SK-N-SH treated with all-trans-retinoic acid at 6 μM for 48 hours (cell line): ENCODE results near the gene TMEM167A.

Source experiments
- ATAC-seq: fragments of 200-7000 bp; cut with Tn5 transposase; 3 replicates; pipeline ENCODE4 v1.9.1; 2020; ENCODE audit warnings: mild to moderate bottlenecking, moderate library complexity
- ARNTL ChIP-seq: fragments of 450-650 bp; formaldehyde crosslinking; IDR thresholded peaks from 2 replicates; pipeline ENCODE4 v1.5.0; 2020; ENCODE audit warnings: low read depth, mild to moderate bottlenecking, moderate library complexity, borderline replicate concordance
- BACH2 ChIP-seq: fragments of 250-450 bp; sonication (Bioruptor Pico); IDR thresholded peaks from 2 replicates; pipeline ENCODE4 v1.9.0; 2021; ENCODE audit warnings: mild to moderate bottlenecking, borderline replicate concordance
- CREB5 ChIP-seq: fragments of 250-450 bp; sonication (Bioruptor Pico); IDR thresholded peaks from 2 replicates; pipeline ENCODE4 v1.5.1; 2020; ENCODE audit warnings: low read depth, mild to moderate bottlenecking, moderate library complexity
- CSDC2 ChIP-seq: fragments of 250-450 bp; sonication (Bioruptor Pico); IDR thresholded peaks from 2 replicates; pipeline ENCODE4 v1.5.0; 2020; ENCODE audit warnings: mild to moderate bottlenecking, moderate library complexity
- CSRNP3 ChIP-seq: fragments of 250-450 bp; sonication (Bioruptor Pico); IDR thresholded peaks from 2 replicates; pipeline ENCODE4 v1.5.1; 2021; ENCODE audit warnings: mild to moderate bottlenecking, moderate library complexity
- ESRRG ChIP-seq: fragments of 250-450 bp; sonication (Bioruptor Pico); IDR thresholded peaks from 2 replicates; pipeline ENCODE4 v1.6.1; 2021; ENCODE audit warnings: mild to moderate bottlenecking
- GLIS3 ChIP-seq: fragments of 250-450 bp; sonication (Bioruptor Pico); IDR thresholded peaks from 2 replicates; pipeline ENCODE4 v1.5.0; 2020; ENCODE audit warnings: mild to moderate bottlenecking, moderate library complexity
- ISL1 ChIP-seq: fragments of 250-450 bp; sonication (Bioruptor Pico); IDR thresholded peaks from 2 replicates; pipeline ENCODE4 v2.1.2; 2022; ENCODE audit warnings: mild to moderate bottlenecking, moderate library complexity
- OSR1 ChIP-seq: fragments of 250-450 bp; sonication (Bioruptor Pico); IDR thresholded peaks from 2 replicates; pipeline ENCODE4 v1.8.0; 2022; ENCODE audit warnings: moderate library complexity, mild to moderate bottlenecking, inconsistent platforms
- PATZ1 ChIP-seq: fragments of 250-450 bp; sonication (Bioruptor Pico); IDR thresholded peaks from 2 replicates; pipeline ENCODE4 v1.8.0; 2020; ENCODE audit warnings: mild to moderate bottlenecking, moderate library complexity, borderline replicate concordance
- POU6F1 ChIP-seq: fragments of 250-450 bp; sonication (Bioruptor Pico); IDR thresholded peaks from 2 replicates; pipeline ENCODE4 v1.8.0; 2021; ENCODE audit warnings: low read depth, mild to moderate bottlenecking, moderate library complexity, borderline replicate concordance
- PPARA ChIP-seq: fragments of 250-450 bp; sonication (Bioruptor Pico); IDR thresholded peaks from 2 replicates; pipeline ENCODE4 v1.5.0; 2020; ENCODE audit warnings: mild to moderate bottlenecking, borderline replicate concordance
- RARB ChIP-seq: fragments of 250-450 bp; sonication (Bioruptor Pico); IDR thresholded peaks from 2 replicates; pipeline ENCODE4 v1.8.0; 2021; ENCODE audit warnings: mild to moderate bottlenecking, moderate library complexity
- SNAI2 ChIP-seq: fragments of 250-450 bp; sonication (Bioruptor Pico); IDR thresholded peaks from 2 replicates; pipeline ENCODE4 v1.5.0; 2020; ENCODE audit warnings: mild to moderate bottlenecking, moderate library complexity
- TCF4 ChIP-seq: fragments of 250-450 bp; sonication (Bioruptor Pico); IDR thresholded peaks from 2 replicates; pipeline ENCODE4 v1.8.0; 2021; ENCODE audit warnings: mild to moderate bottlenecking, moderate library complexity, borderline replicate concordance
- TOX ChIP-seq: fragments of 250-450 bp; sonication (Bioruptor Pico); IDR thresholded peaks from 2 replicates; pipeline ENCODE4 v1.8.0; 2021; ENCODE audit warnings: mild to moderate bottlenecking, moderate library complexity, borderline replicate concordance
- ZC3H10 ChIP-seq: fragments of 250-450 bp; sonication (Bioruptor Pico); IDR thresholded peaks from 2 replicates; pipeline ENCODE4 v1.5.1; 2021; ENCODE audit warnings: mild to moderate bottlenecking, moderate library complexity
- ZFP3 ChIP-seq: fragments of 250-450 bp; sonication (Bioruptor Pico); IDR thresholded peaks from 2 replicates; pipeline ENCODE4 v1.5.0; 2020; ENCODE audit warnings: mild to moderate bottlenecking, moderate library complexity
- ZFP30 ChIP-seq: fragments of 450-650 bp; formaldehyde crosslinking; IDR thresholded peaks from 2 replicates; pipeline ENCODE4 v1.5.0; 2022; ENCODE audit warnings: mild to moderate bottlenecking, moderate library complexity
- ZNF565 ChIP-seq: fragments of 450-650 bp; formaldehyde crosslinking; conservative IDR thresholded peaks from 2 replicates; pipeline ENCODE4 v1.5.0; 2020; ENCODE audit warnings: low read depth, mild to moderate bottlenecking, moderate library complexity
- ZNF8 ChIP-seq: fragments of 450-650 bp; formaldehyde crosslinking; IDR thresholded peaks from 2 replicates; pipeline ENCODE4 v1.5.0; 2020; ENCODE audit warnings: mild to moderate bottlenecking, moderate library complexity

TMEM167A gene

GRCh38 chr5:83115816-83116215 lies 38.6 kb upstream of the TMEM167A start:
- TF ChIP-seq BACH2, result no peak
- no peak for TF ChIP-seq PATZ1 (CRISPR knock-in tag)
- no peak for TF ChIP-seq ARNTL (CRISPR knock-in tag)
- no peak for TF ChIP-seq ESRRG
- TF ChIP-seq POU6F1, result no peak
- no peak for TF ChIP-seq TCF4
- no peak for TF ChIP-seq PPARA
- TF ChIP-seq ISL1 (CRISPR knock-in tag), result no peak
- TF ChIP-seq ZC3H10 (CRISPR knock-in tag), result no peak
- no peak for ATAC-seq

- ATAC-seq, result no peak
- TF ChIP-seq GLIS3, result no peak
- no peak for TF ChIP-seq PATZ1 (CRISPR knock-in tag)
- TF ChIP-seq SNAI2 (CRISPR knock-in tag), result no peak
- TF ChIP-seq ZNF565 (CRISPR knock-in tag), result no peak
- no peak for TF ChIP-seq OSR1 (CRISPR knock-in tag)
- no peak for TF ChIP-seq ZFP30 (CRISPR knock-in tag)
- TF ChIP-seq ARNTL (CRISPR knock-in tag), result no peak
- TF ChIP-seq ESRRG, result no peak
- TF ChIP-seq CSRNP3, result no peak
- no peak for TF ChIP-seq CSDC2 (CRISPR knock-in tag)
- no peak for TF ChIP-seq RARB (CRISPR knock-in tag)
- TF ChIP-seq CREB5 (CRISPR knock-in tag), result no peak
- no peak for TF ChIP-seq ZFP3
- no peak for TF ChIP-seq POU6F1
- no peak for TF ChIP-seq ZNF8 (CRISPR knock-in tag)
- TF ChIP-seq TCF4, result no peak
- no peak for TF ChIP-seq ISL1 (CRISPR knock-in tag)
- no peak for TF ChIP-seq ZC3H10 (CRISPR knock-in tag)
Measured at GRCh38 chr5:83109380-83109779, 32.2 kb upstream of the TMEM167A start.

GRCh38 chr5:83107692-83108420 lies 30.7 kb upstream of the TMEM167A start:
- no peak for ATAC-seq

More at GRCh38 chr5:83107692-83108420, 30.7 kb upstream of the TMEM167A start:
- TF ChIP-seq ZNF565 (CRISPR knock-in tag) (no peak), RARB (CRISPR knock-in tag) (no peak), ZFP3 (no peak), ZNF8 (CRISPR knock-in tag) (no peak), TOX (CRISPR knock-in tag) (no peak), POU6F1 (no peak), ZC3H10 (CRISPR knock-in tag) (no peak), ISL1 (CRISPR knock-in tag) (no peak), BACH2 (no peak), GLIS3 (no peak), ARNTL (CRISPR knock-in tag) (no peak), ZFP30 (CRISPR knock-in tag) (no peak), CSDC2 (CRISPR knock-in tag) (no peak)
